Mesenteric fat pad (tissue), 1 donor: ENCODE data around the gene USP11. TPM values are rescaled to one million over a fixed set of nuclear protein-coding genes. Genes with fewer than 3 reads are reported as not detected.

Source experiments
- DNase-seq: peaks from one replicate; pipeline ENCODE4 v3.0.0-alpha.2; 2020; ENCODE audit warnings: low spot score
- long read RNA-seq: library from polyadenylated mRNA; unstranded; transcript quantifications from one replicate; pipeline ENCODE4 v2.0.0, GENCODE V29; 2020
- total RNA-seq: library from RNA; stranded (reverse); fragmentation: NEBNext Ultra II Directional; extraction: Animal tissue kit (Norgen Biotek cat#: 25700); gene quantifications from one replicate; pipeline ENCODE4 v1.2.1, GENCODE V29; 2021
- donor health status: DM: yes; HTN: yes; CAD: no.

Gene USP11
- total RNA-seq, result 42.2 TPM
- long read RNA-seq, transcript USP11-204 (21 exons, 3,515 nt), result major isoform, 63 of 108 reads
- long read RNA-seq, partial matches to known transcripts, result 16 of 108 reads
- long read RNA-seq, other reads (novel, unspliced or antisense), result 29 of 108 reads

DNA sequence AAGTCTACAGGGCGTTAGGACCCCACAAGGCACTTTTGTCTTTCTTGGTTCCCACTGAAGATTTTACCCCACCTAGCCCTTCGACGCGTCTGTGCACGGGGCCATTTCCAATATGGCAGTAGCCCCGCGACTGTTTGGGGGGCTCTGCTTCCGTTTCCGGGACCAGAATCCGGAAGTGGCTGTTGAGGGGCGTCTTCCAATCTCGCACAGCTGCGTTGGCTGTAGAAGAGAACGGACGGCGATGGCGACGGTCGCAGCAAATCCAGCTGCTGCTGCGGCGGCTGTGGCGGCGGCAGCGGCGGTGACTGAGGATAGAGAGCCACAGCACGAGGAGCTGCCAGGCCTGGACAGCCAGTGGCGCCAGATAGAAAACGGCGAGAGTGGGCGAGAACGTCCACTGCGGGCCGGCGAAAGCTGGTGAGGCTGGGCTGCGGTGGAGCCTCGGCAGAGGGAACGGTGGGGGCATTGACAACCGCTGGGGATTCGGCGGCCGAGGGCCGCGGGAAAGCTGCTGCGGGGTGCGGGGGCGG, at the start of gene USP11:
Gene USP11 (plus strand): TSS at position 207 of the 530 bp plus-strand sequence. CDS start 35 bp downstream, at position 242.
- DNase-seq, result no peak

DNA sequence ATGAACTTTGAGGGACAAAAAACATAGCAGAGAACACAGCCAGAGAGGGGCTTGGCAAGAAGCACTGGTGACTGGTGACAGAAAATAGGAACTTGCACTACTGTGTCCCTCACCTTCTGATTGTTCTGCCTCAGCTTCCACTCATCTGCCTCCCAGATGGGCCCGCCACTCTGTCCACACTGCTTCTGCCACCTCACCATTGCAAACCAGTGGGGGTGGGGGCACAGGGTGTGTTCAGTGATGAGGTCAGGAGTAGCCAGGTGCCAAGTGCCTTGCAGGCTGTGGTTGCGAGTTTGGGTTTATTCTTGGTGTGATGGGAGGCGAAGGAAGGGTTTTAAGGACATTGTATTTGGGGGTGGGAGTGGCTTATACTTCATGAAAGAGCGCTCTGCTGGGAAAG, 48.3 kb upstream of the USP11 start:
- DNase-seq, result peak; percentile 37

GRCh38 chrX:47185241-47185640, 47.6 kb upstream of the USP11 start:
- no peak for DNase-seq

- DNase-seq, result no peak
Observed at GRCh38 chrX:47186096-47186740, 46.6 kb upstream of the USP11 start.

GRCh38 chrX:47187106-47187677, 45.6 kb upstream of the USP11 start:
- no peak for DNase-seq

DNA sequence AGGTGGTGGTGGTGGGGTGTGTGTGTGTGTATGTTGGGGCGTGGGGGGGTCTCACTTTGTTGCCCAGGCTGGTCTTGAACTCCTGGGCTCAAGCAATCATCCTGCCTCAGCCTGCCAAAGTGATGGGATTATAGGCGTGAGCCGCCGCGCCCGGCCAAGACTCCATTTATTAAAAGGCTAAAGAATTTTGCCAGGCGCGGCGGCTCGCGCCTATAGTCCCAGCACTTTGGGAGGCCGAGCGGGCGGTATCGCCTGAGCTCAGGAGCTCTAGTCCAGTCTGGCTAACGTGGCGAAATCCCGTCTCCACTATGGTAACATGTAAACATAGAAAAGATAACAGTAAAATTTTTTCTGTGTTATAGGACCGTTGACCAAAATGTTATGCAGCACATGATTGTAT, 42.9 kb upstream of the USP11 start:
- no peak for DNase-seq

DNA sequence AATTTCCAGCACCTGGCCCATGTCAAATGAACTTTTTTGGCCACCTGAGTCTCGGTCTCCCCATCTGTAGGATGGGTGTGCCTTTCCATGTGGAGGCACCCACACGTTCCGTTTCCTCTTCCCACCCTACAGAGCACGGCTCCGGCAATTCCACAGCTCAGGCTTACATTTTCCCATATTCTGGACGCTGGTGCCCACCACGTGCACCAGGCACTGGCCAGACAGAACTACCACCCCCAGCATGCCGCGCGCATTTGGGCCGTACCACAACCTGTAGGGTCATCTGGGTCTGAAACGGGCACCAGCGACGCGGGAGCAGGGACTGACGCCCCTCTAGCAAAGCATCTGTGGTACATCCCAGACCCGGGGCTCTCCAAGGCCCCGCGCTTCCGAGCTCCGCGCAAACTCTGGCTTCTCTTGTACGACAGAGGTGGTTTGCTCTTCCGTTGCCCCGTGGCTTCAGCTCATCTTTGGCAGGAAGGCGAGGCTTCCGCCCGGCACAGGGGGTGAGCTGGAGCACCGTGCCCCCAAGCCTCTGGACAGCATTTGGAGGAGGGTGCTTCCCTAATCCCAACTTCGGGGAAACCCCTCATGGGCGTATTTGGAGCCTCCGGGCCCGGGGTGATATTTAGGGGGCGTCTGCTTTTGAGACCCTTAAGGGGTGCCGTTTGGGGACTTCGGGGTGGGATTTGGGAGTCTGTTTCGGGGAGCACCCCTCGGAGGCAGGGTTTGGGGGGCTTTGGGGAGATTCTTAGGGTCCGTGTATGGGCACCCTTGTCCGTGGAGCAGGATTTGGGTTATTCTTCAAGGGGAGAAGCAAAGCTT, 42.2 kb upstream of the USP11 start:
- no peak for DNase-seq

DNA sequence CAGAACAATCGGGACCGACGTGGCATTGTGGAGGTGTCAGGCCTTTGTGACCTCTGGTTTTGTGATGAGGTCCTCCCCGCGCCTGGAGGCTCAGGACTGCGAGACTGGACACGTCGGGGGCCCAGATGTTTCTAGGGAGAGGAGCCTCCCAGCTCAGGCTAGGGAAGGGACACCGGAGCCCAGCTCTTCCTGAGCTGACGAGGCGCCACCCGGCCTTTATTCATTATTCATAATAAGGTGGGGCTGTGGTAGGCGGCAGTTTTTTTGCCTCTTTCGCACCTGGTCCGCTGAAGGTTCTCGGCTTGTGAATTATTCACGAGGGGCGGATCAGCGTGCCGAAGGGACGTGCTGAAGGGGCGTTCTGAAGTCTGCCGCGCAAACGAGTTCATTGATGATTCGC, 41.5 kb upstream of the USP11 start:
- no peak for DNase-seq

DNA sequence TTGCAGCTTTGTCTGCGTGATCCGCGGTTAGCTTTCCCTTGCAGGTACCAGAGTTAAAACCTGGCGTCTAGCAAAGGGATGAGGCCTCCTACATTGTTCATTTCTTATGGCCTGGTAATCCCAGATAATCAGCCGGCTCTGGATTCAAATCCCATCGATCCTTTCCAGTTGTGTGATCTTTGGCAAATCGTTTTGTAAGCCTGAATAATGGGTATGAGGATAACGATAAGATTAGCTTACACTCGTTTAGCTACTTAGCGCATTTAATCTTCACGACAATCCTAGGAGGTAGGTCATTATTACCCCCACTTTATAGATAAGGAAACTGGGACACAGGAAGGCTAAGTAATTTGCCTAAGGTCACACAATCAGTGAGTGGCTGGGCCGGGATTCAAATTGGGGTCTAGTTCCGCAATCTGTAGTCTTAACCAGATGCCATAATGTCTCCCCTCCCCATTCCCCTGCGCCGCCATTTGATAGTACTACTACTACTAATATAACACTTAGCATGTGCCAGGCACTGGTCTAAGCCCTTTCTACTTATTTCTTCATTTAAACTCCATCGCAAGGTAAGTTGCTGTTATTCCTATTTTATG, 40.9 kb upstream of the USP11 start:
- no peak for DNase-seq

DNA sequence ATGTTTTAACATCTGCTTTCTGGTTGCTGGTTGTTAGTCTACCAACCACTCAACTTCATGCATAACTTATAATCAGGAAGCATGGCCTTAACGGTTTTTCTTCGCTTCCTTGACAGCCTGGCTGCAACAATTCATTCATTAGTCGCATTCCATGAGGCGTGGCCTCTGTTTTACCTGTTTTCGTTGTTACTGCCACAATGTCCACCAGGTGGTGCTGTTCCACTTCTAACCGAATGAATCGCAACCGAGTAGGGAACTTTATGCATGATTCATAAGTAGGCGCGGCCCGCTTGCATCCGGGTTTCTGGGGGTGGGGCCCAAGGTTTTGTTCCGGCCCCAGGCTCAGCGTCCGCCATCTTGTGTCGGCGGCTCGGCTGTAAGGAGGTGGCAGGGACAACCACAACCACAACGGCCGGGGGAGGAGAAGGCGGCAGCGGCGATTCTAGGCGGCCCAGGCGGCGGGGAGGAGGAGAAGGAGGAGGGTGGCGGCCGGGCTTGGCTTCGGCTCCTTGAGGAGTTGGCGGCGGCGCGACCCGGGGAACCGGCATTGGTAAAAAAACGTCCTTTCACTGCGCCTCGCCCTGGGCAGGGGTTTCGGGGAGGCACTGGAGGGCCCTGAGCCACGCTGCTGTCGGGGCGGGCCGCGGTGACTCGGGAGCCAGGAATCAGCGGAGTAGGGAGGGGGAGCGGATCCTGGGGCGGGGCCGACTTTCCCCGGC, 39.2 kb upstream of the USP11 start, which contains the start of gene UBA1:
Gene UBA1 (plus strand): TSS at position 355 of the 719 bp plus-strand sequence. CDS start 4,974 bp downstream, outside the sequence.
- peak; percentile 99 for DNase-seq

DNA sequence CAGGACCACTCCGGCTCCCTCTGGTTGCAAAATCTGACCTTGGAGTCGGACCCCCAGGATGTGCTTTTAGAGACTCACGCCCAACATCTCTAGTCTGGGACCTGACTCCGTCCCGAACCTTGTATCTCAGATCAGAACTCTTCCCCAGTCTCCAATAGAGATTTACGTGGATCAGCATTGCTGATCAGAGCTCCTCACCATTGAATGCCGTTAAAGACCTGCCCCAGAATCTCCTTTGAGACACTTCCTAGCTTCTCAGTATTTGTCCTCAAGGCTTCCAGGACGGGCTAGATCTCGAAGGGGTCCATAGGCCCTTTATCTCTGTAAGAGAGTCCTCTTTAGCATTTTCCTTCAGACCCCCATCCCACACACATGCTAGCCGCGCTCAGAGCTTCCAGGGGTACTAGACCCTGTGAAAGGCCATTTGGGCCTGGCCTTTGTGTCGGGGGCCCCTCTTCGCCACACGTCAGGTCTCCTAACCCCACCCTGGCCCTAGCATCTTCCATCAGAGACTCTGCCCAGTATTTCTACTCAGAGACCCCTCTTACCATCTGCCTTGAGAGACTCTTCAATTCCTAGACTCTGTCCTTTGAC, 38.5 kb upstream of the USP11 start:
- no peak for DNase-seq

DNA sequence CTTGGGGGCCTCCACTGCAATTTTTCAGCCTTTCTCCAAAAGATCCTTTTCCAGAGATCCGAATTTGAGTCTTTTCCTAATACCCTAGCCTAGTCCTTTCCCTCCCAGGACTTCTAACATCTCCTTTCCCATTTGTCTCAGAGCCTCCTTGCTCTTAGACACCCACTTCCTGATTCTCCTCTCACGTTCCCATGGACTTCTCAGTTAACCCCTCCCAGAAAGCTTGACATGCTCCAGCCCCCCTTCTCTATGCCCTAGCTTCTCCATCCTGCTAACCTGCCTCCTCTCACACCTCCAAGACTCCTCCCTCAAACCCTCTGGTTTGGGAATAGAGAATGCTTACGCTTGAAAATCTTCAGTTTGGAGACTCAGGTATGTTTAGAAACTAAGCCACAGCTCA, 36.7 kb upstream of the USP11 start:
- no peak for DNase-seq

DNA sequence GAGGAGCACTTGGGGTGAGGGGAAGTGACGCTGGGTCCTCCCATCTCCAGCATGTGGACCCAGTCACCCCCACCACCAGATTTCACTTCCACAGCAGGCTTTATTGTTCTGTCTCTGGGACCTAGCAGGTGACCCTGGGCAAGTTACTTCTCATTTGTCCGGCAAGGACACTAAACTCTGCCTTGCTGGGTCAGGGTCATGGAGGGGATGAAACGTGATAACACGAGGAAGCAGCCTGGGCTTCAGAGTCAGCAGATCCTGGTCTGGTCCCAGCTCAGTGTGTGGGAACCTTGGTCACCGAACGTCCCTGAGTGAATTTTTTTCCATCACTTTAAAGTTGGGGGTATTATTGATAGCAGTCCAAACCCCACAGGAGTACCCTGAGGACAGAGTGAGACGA, 35.3 kb upstream of the USP11 start:
- DNase-seq, result no peak

- DNase-seq, result no peak
Observed at GRCh38 chrX:47198026-47198686, 34.7 kb upstream of the USP11 start.

- no peak for DNase-seq
Observed at GRCh38 chrX:47198687-47199080, 34.1 kb upstream of the USP11 start.

GRCh38 chrX:47199286-47199685, 33.5 kb upstream of the USP11 start:
- no peak for DNase-seq

- DNase-seq, result no peak
Observed at GRCh38 chrX:47200385-47201150, 32.2 kb upstream of the USP11 start.

- no peak for DNase-seq
Observed at GRCh38 chrX:47201345-47201944, 31.4 kb upstream of the USP11 start.

- DNase-seq, result no peak
Observed at GRCh38 chrX:47202316-47202715, 30.5 kb upstream of the USP11 start.
